Esophagus (tissue), 2 donors: ENCODE data around the gene SLC34A1. TPM values are rescaled to one million over a fixed set of nuclear protein-coding genes. Genes with fewer than 3 reads are reported as not detected.

Experiments used
- H3K27ac ChIP-seq, 2 donors: one replicate each; pipeline ENCODE4 v1.5.1; 2013; ENCODE audit warnings: low read depth in 2 of 2, mild to moderate bottlenecking in 2 of 2, inconsistent platforms in 1 of 2, low read length in 1 of 2, moderate library complexity in 1 of 2
- H3K27me3 ChIP-seq, 2 donors: one replicate each; pipeline ENCODE4 v1.6.1; 2013; ENCODE audit warnings: low read length in 2 of 2, control low read depth in 1 of 2, mild to moderate bottlenecking in 1 of 2; ENCODE audit not compliant: insufficient read depth in 2 of 2, control insufficient read depth in 1 of 2
- H3K36me3 ChIP-seq, 2 donors: one replicate each; pipeline ENCODE4 v1.6.1; 2013; ENCODE audit warnings: low read length in 1 of 2; ENCODE audit not compliant: control insufficient read depth in 2 of 2, insufficient read depth in 2 of 2
- H3K4me1 ChIP-seq, 2 donors: one replicate each; pipeline ENCODE4 v1.6.1; 2013; ENCODE audit warnings: low read length in 1 of 2; ENCODE audit not compliant: control insufficient read depth in 2 of 2, insufficient read depth in 2 of 2
- H3K4me3 ChIP-seq, 2 donors: one replicate each; pipeline ENCODE4 v1.5.1; 2013; ENCODE audit warnings: low read length in 2 of 2, mild to moderate bottlenecking in 2 of 2, low read depth in 1 of 2, moderate library complexity in 1 of 2
- H3K9me3 ChIP-seq, 2 donors: one replicate each; pipeline ENCODE4 v1.6.1; 2013; ENCODE audit warnings: mild to moderate bottlenecking in 2 of 2, low read depth in 1 of 2, low read length in 1 of 2, moderate library complexity in 1 of 2; ENCODE audit not compliant: control insufficient read depth in 2 of 2, insufficient read depth in 1 of 2
- WGBS, 2 donors: extraction: QIAGEN DNeasy Blood & Tissue Kit; methylation state at CpG; one replicate each; pipeline ENCODE4 v1.1.7; 2013; 5-methylcytosine and 5-hydroxymethylcytosine counted together
- polyA plus RNA-seq, 2 donors: library from polyadenylated mRNA; stranded (reverse); fragments of 200-250 nt; gene quantifications; one replicate each; pipeline ENCODE4 v1.2.3, GENCODE V29; 2013
- donor health status: healthy with polysubstance abuse.
- donor health status: Bipolar disorder and iron deficiency.

SLC34A1 gene
- polyA plus RNA-seq, 2 donors = 0.13 to 0.49 TPM

GRCh38 chr5:177343777-177344176 lies 40.5 kb upstream of the SLC34A1 start:
- no peak overlapping the region for H3K4me3 ChIP-seq
- H3K27ac ChIP-seq = no peak overlapping the region
- H3K36me3 ChIP-seq = peaks cover 5% of the 10 kb centered on the region in 2 donors
- H3K27me3 ChIP-seq = no peaks in the 10 kb centered on the region
- WGBS, 2 donors = 95 to 97% methylated on average over 6 of the region's 6 CpGs
- peaks cover 0 to 5% of the 10 kb centered on the region in 2 donors for H3K4me1 ChIP-seq
- H3K9me3 ChIP-seq = no peaks in the 10 kb centered on the region

- no peak overlapping the region for H3K27ac ChIP-seq
- peaks cover 0 to 2% of the 10 kb centered on the region in 2 donors for H3K4me1 ChIP-seq
- H3K4me3 ChIP-seq = no peak overlapping the region
- WGBS, 2 donors = 96 to 97% methylated on average over 6 of the region's 6 CpGs
- H3K36me3 ChIP-seq = peaks cover 5 to 7% of the 10 kb centered on the region in 2 donors
- H3K27me3 ChIP-seq = no peaks in the 10 kb centered on the region
- no peaks in the 10 kb centered on the region for H3K9me3 ChIP-seq
These were observed 39.3 kb upstream of the SLC34A1 start for GRCh38 chr5:177344891-177345290.

- peaks cover 5 to 7% of the 10 kb centered on the region in 2 donors for H3K36me3 ChIP-seq
- no peak overlapping the region for H3K4me3 ChIP-seq
- H3K27me3 ChIP-seq = no peaks in the 10 kb centered on the region
- 74 to 75% methylated on average over 4 of the region's 4 CpGs for WGBS, 2 donors
- peaks cover 2 to 8% of the 10 kb centered on the region in 2 donors for H3K4me1 ChIP-seq
- H3K9me3 ChIP-seq = no peaks in the 10 kb centered on the region
- H3K27ac ChIP-seq = peak overlapping the region in 1 of 2 donors; percentile 8
These were observed 37.4 kb upstream of the SLC34A1 start for GRCh38 chr5:177346820-177347219.

GRCh38 chr5:177347699-177348098 lies 36.5 kb upstream of the SLC34A1 start:
- peaks cover 2 to 12% of the 10 kb centered on the region in 2 donors for H3K4me1 ChIP-seq
- peaks cover 5% of the 10 kb centered on the region in 2 donors for H3K36me3 ChIP-seq
- 81 to 88% methylated on average over 4 of the region's 4 CpGs for WGBS, 2 donors
- no peak overlapping the region for H3K27ac ChIP-seq
- H3K27me3 ChIP-seq = no peaks in the 10 kb centered on the region
- H3K9me3 ChIP-seq = no peaks in the 10 kb centered on the region
- no peak overlapping the region for H3K4me3 ChIP-seq

- H3K27ac ChIP-seq = peak overlapping the region in 1 of 2 donors; percentile 50
- peaks cover 5% of the 10 kb centered on the region in 2 donors for H3K36me3 ChIP-seq
- H3K27me3 ChIP-seq = no peaks in the 10 kb centered on the region
- no peaks in the 10 kb centered on the region for H3K9me3 ChIP-seq
- WGBS, 2 donors = 52 to 61% methylated on average over 3 of the region's 3 CpGs
- H3K4me1 ChIP-seq = peaks cover 2 to 12% of the 10 kb centered on the region in 2 donors
- H3K4me3 ChIP-seq = peak overlapping the region in 1 of 2 donors; percentile 89
These were observed 34.9 kb upstream of the SLC34A1 start for GRCh38 chr5:177349362-177349647.

GRCh38 chr5:177349762-177350161 lies 34.5 kb upstream of the SLC34A1 start:
- Histone ChIP-seq H3K4me1 (peaks cover 2 to 12% of the 10 kb centered on the region in 2 donors), H3K27ac (peak overlapping the region; percentile 82 to 95), H3K36me3 (peaks cover 5% of the 10 kb centered on the region in 2 donors), H3K9me3 (no peaks in the 10 kb centered on the region), H3K27me3 (no peaks in the 10 kb centered on the region), H3K4me3 (peak overlapping the region; percentile 24 to 89)
- WGBS, 2 donors = 50 to 60% methylated on average over 5 of the region's 5 CpGs

- Histone ChIP-seq H3K27ac (peak overlapping the region; percentile 95 to 99), H3K27me3 (no peaks in the 10 kb centered on the region), H3K36me3 (peaks cover 2 to 5% of the 10 kb centered on the region in 2 donors), H3K4me1 (peaks cover 2 to 12% of the 10 kb centered on the region in 2 donors), H3K9me3 (peaks cover 0 to 2% of the 10 kb centered on the region in 2 donors), H3K4me3 (peak overlapping the region; percentile 73 to 89)
- 9% methylated on average over 19 of the region's 19 CpGs for WGBS, 2 donors
These were observed 33.4 kb upstream of the SLC34A1 start for GRCh38 chr5:177350776-177351391.

GRCh38 chr5:177351392-177352329 lies 32.6 kb upstream of the SLC34A1 start, which contains the start of gene LMAN2:
TSS of gene LMAN2 (minus strand) at chr5:177351668. CDS start at chr5:177351647, 21 bp downstream.
- Histone ChIP-seq H3K4me1 (peaks cover 2 to 12% of the 10 kb centered on the region in 2 donors), H3K36me3 (peaks cover 2 to 5% of the 10 kb centered on the region in 2 donors)
- 6 to 7% methylated on average over 55 of the region's 55 CpGs for WGBS, 2 donors

GRCh38 chr5:177353093-177353492 lies 31.1 kb upstream of the SLC34A1 start:
- H3K4me1 ChIP-seq = peaks cover 2 to 21% of the 10 kb centered on the region in 2 donors

More at GRCh38 chr5:177351392-177352329, 32.6 kb upstream of the SLC34A1 start, which contains the start of gene LMAN2:
- peak within 1 kb of the TSS; percentile 73 to 89 for H3K4me3 ChIP-seq
- no peaks in the 10 kb centered on the region for H3K27me3 ChIP-seq
- peak within 1 kb of the TSS; percentile 95 to 99 for H3K27ac ChIP-seq
- peaks cover 0 to 2% of the 10 kb centered on the region in 2 donors for H3K9me3 ChIP-seq

More at GRCh38 chr5:177353093-177353492, 31.1 kb upstream of the SLC34A1 start:
- Histone ChIP-seq H3K9me3 (peaks cover 0 to 2% of the 10 kb centered on the region in 2 donors), H3K4me3 (no peak overlapping the region), H3K27ac (no peak overlapping the region), H3K36me3 (peaks cover 0 to 2% of the 10 kb centered on the region in 2 donors), H3K27me3 (no peaks in the 10 kb centered on the region)
- WGBS, 2 donors = 85 to 88% methylated on average over 5 of the region's 5 CpGs
